GM18517 (cell line): ENCODE data around the gene CXorf49B.
"Not testable (repeated sequence)": the region's sequence is repeated elsewhere in the genome, so short reads cannot be mapped to it uniquely, and the experiment has no call there.

ENCODE experiments used
- ATAC-seq: cut with Tn5 transposase; IDR thresholded peaks from one replicate; pipeline ENCODE4 v1.9.1; 2021; ENCODE audit warnings: mild to moderate bottlenecking, moderate library complexity; ENCODE audit not compliant: unreplicated experiment

Gene CXorf49B

GRCh38 chrX:71763049-71763448, at the start of gene CXorf49B:
CXorf49B (plus strand) TSS chrX:71763349; CDS start chrX:71763424, 75 bp downstream.
- not testable (repeated sequence) for ATAC-seq

- ATAC-seq, result not testable (repeated sequence)
Observed at GRCh38 chrX:71714064-71714463, 49.1 kb upstream of the CXorf49B start.

- ATAC-seq, result not testable (repeated sequence)
Observed at GRCh38 chrX:71715551-71715950, 47.6 kb upstream of the CXorf49B start.

- not testable (repeated sequence) for ATAC-seq
Observed at GRCh38 chrX:71716323-71716722, 46.8 kb upstream of the CXorf49B start.

- not testable (repeated sequence) for ATAC-seq
Observed at GRCh38 chrX:71718185-71718584, 45.0 kb upstream of the CXorf49B start, which contains the start of gene CXorf49. CXorf49 (minus strand) TSS chrX:71718285; CDS start chrX:71718151, 134 bp downstream.

- not testable (repeated sequence) for ATAC-seq
Observed at GRCh38 chrX:71719195-71719594, 44.0 kb upstream of the CXorf49B start.

GRCh38 chrX:71720289-71720886, 42.8 kb upstream of the CXorf49B start:
- not testable (repeated sequence) for ATAC-seq

- not testable (repeated sequence) for ATAC-seq
Observed at GRCh38 chrX:71760688-71761281, 2.4 kb upstream of the CXorf49B start.

- ATAC-seq, result not testable (repeated sequence)
Observed at GRCh38 chrX:71764832-71765231, 1.7 kb downstream of the CXorf49B start.

- ATAC-seq, result not testable (repeated sequence)
Observed at GRCh38 chrX:71765613-71766012, 2.5 kb downstream of the CXorf49B start.

- ATAC-seq, result not testable (repeated sequence)
Observed at GRCh38 chrX:71767134-71767533, 4.0 kb downstream of the CXorf49B start.

- peak; percentile 72 for ATAC-seq
Observed at GRCh38 chrX:71778322-71778721, 15.2 kb downstream of the CXorf49B start.

GRCh38 chrX:71782225-71782949, 19.2 kb downstream of the CXorf49B start:
- ATAC-seq, result not testable (repeated sequence)

- ATAC-seq, result not testable (repeated sequence)
Observed at GRCh38 chrX:71782950-71783299, 19.8 kb downstream of the CXorf49B start.

- peak; percentile 68 for ATAC-seq
Observed at GRCh38 chrX:71783569-71784347, 20.6 kb downstream of the CXorf49B start.

GRCh38 chrX:71784348-71784983, 21.3 kb downstream of the CXorf49B start:
- ATAC-seq, result peak; percentile 46

- not testable (repeated sequence) for ATAC-seq
Observed at GRCh38 chrX:71806450-71806849, 43.3 kb downstream of the CXorf49B start.

- ATAC-seq, result no peak
Observed at GRCh38 chrX:71809886-71810285, 46.7 kb downstream of the CXorf49B start.

- ATAC-seq, result no peak
Observed at GRCh38 chrX:71814123-71814912, 51.2 kb downstream of the CXorf49B start.
